IPS-15b (cell line): ENCODE results near the gene PLS1.
"Not testable (repeated sequence)": the region's sequence is repeated elsewhere in the genome, so short reads cannot be mapped to it uniquely, and the experiment has no call there.

Experiments
- H3K27me3 ChIP-seq: one replicate; pipeline ENCODE4 v1.6.1; 2013; ENCODE audit warnings: low read length; ENCODE audit not compliant: control insufficient read depth, insufficient read depth
- H3K36me3 ChIP-seq: one replicate; pipeline ENCODE4 v1.6.1; 2013; ENCODE audit warnings: low read length; ENCODE audit not compliant: control insufficient read depth, insufficient read depth
- H3K4me1 ChIP-seq: one replicate; pipeline ENCODE4 v1.6.1; 2013; ENCODE audit warnings: mild to moderate bottlenecking, low read length; ENCODE audit not compliant: control insufficient read depth, insufficient read depth
- H3K4me3 ChIP-seq: one replicate; pipeline ENCODE4 v1.5.1; 2013; ENCODE audit warnings: low read depth, low read length
- H3K9ac ChIP-seq: one replicate; pipeline ENCODE4 v1.6.1; 2013; ENCODE audit warnings: low read depth, mild to moderate bottlenecking, low read length
- H3K9me3 ChIP-seq: one replicate; pipeline ENCODE4 v1.6.1; 2013; ENCODE audit warnings: mild to moderate bottlenecking, low read length; ENCODE audit not compliant: control insufficient read depth, insufficient read depth

Gene PLS1

GRCh38 chr3:142664819-142665218, 68.6 kb downstream of the PLS1 start:
- Histone ChIP-seq H3K4me3 (no peak overlapping the region), H3K4me1 (peaks cover 10% of the 10 kb centered on the region), H3K9ac (no peak overlapping the region), H3K36me3 (no peaks in the 10 kb centered on the region), H3K27me3 (no peaks in the 10 kb centered on the region), H3K9me3 (no peaks in the 10 kb centered on the region)

- Histone ChIP-seq H3K36me3 (no peaks in the 10 kb centered on the region), H3K4me1 (peaks cover 12% of the 10 kb centered on the region), H3K9ac (no peak overlapping the region), H3K9me3 (no peaks in the 10 kb centered on the region), H3K4me3 (no peak overlapping the region), H3K27me3 (no peaks in the 10 kb centered on the region)
Observed at GRCh38 chr3:142670120-142670519, 73.9 kb downstream of the PLS1 start.

GRCh38 chr3:142676151-142676550, 80.0 kb downstream of the PLS1 start:
- Histone ChIP-seq H3K27me3 (no peaks in the 10 kb centered on the region), H3K36me3 (no peaks in the 10 kb centered on the region), H3K4me3 (no peak overlapping the region), H3K9ac (no peak overlapping the region), H3K4me1 (no peaks in the 10 kb centered on the region), H3K9me3 (no peaks in the 10 kb centered on the region)

- H3K4me1 ChIP-seq = no peaks in the 10 kb centered on the region
- H3K4me3 ChIP-seq = no peak overlapping the region
- H3K27me3 ChIP-seq = no peaks in the 10 kb centered on the region
- H3K36me3 ChIP-seq = no peaks in the 10 kb centered on the region
- no peak overlapping the region for H3K9ac ChIP-seq
- H3K9me3 ChIP-seq = no peaks in the 10 kb centered on the region
Observed at GRCh38 chr3:142680710-142681109, 84.5 kb downstream of the PLS1 start.

- Histone ChIP-seq H3K36me3 (no peaks in the 10 kb centered on the region), H3K9me3 (no peaks in the 10 kb centered on the region), H3K4me1 (no peaks in the 10 kb centered on the region), H3K9ac (no peak overlapping the region), H3K4me3 (no peak overlapping the region), H3K27me3 (no peaks in the 10 kb centered on the region)
Observed at GRCh38 chr3:142690613-142691012, 94.4 kb downstream of the PLS1 start.

- Histone ChIP-seq H3K9ac (no peak overlapping the region), H3K4me3 (no peak overlapping the region), H3K27me3 (no peaks in the 10 kb centered on the region), H3K4me1 (no peaks in the 10 kb centered on the region), H3K36me3 (no peaks in the 10 kb centered on the region), H3K9me3 (no peaks in the 10 kb centered on the region)
Observed at GRCh38 chr3:142691527-142691926, 95.3 kb downstream of the PLS1 start.

- Histone ChIP-seq H3K27me3 (no peaks in the 10 kb centered on the region), H3K9ac (no peak overlapping the region), H3K36me3 (no peaks in the 10 kb centered on the region), H3K4me1 (no peaks in the 10 kb centered on the region), H3K4me3 (no peak overlapping the region), H3K9me3 (no peaks in the 10 kb centered on the region)
Observed at GRCh38 chr3:142693136-142693853, 97.1 kb downstream of the PLS1 start.

GRCh38 chr3:142694225-142694624, 98.0 kb downstream of the PLS1 start:
- Histone ChIP-seq H3K27me3 (no peaks in the 10 kb centered on the region), H3K9me3 (no peaks in the 10 kb centered on the region), H3K4me1 (no peaks in the 10 kb centered on the region), H3K4me3 (no peak overlapping the region), H3K36me3 (no peaks in the 10 kb centered on the region), H3K9ac (no peak overlapping the region)

GRCh38 chr3:142705198-142705597, 109.0 kb downstream of the PLS1 start:
- Histone ChIP-seq H3K4me3 (no peak overlapping the region), H3K36me3 (no peaks in the 10 kb centered on the region), H3K27me3 (no peaks in the 10 kb centered on the region), H3K4me1 (no peaks in the 10 kb centered on the region), H3K9ac (no peak overlapping the region), H3K9me3 (no peaks in the 10 kb centered on the region)

- H3K36me3 ChIP-seq = no peaks in the 10 kb centered on the region
- H3K9me3 ChIP-seq = no peaks in the 10 kb centered on the region
- no peaks in the 10 kb centered on the region for H3K27me3 ChIP-seq
- H3K4me3 ChIP-seq = no peak overlapping the region
- H3K9ac ChIP-seq = no peak overlapping the region
- no peaks in the 10 kb centered on the region for H3K4me1 ChIP-seq
Observed at GRCh38 chr3:142706321-142707127, 110.3 kb downstream of the PLS1 start.

GRCh38 chr3:142709207-142709606, 113.0 kb downstream of the PLS1 start:
- no peak overlapping the region for H3K9ac ChIP-seq
- no peaks in the 10 kb centered on the region for H3K36me3 ChIP-seq
- no peak overlapping the region for H3K4me3 ChIP-seq
- no peaks in the 10 kb centered on the region for H3K4me1 ChIP-seq
- H3K9me3 ChIP-seq = no peaks in the 10 kb centered on the region
- H3K27me3 ChIP-seq = no peaks in the 10 kb centered on the region

GRCh38 chr3:142714882-142715281, 118.7 kb downstream of the PLS1 start:
- not testable (repeated sequence) for H3K36me3 ChIP-seq, H3K4me1 ChIP-seq, H3K9me3 ChIP-seq, H3K4me3 ChIP-seq, H3K9ac ChIP-seq, H3K27me3 ChIP-seq
